AG09309 (cell line): ENCODE data around the gene DCHS1.
A peak's percentile ranks its signal among the peaks of the same experiment; 100 is the strongest.

Experiments
- DNase-seq: peaks from one replicate; pipeline ENCODE4 v3.0.0-alpha.2; 2010; ENCODE audit warnings: low read depth
- H3K4me3 ChIP-seq: 2 replicates; pipeline ENCODE4 v1.5.1; 2011; ENCODE audit warnings: mild to moderate bottlenecking, low read depth, low read length, moderate library complexity; ENCODE audit not compliant: control insufficient read depth
- TF ChIP-seq, protein P1 (sequence below): IDR thresholded peaks from 2 replicates; pipeline ENCODE4 v1.5.1; 2011; ENCODE audit warnings: mild to moderate bottlenecking, low read depth, low read length, inconsistent platforms; ENCODE audit not compliant: insufficient read depth, control insufficient read depth; ENCODE audit errors: missing control alignments

Gene DCHS1

DNA sequence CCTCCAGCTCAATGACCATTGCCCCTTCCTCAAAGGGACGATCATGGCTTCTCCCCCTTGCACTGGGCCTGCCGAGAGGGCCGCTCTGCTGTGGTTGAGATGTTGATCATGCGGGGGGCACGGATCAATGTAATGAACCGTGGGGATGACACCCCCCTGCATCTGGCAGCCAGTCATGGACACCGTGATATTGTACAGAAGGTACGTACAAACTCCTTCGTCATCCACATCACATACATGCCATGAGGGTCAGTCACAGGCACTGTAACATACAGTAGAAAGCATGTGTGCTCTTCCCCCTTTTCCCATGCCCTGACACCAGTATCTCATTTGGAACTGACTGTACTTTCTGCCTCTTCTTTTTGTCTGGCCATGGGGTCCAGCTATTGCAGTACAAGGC lies 47.6 kb downstream of the DCHS1 start:
- TF ChIP-seq, protein P1, sequence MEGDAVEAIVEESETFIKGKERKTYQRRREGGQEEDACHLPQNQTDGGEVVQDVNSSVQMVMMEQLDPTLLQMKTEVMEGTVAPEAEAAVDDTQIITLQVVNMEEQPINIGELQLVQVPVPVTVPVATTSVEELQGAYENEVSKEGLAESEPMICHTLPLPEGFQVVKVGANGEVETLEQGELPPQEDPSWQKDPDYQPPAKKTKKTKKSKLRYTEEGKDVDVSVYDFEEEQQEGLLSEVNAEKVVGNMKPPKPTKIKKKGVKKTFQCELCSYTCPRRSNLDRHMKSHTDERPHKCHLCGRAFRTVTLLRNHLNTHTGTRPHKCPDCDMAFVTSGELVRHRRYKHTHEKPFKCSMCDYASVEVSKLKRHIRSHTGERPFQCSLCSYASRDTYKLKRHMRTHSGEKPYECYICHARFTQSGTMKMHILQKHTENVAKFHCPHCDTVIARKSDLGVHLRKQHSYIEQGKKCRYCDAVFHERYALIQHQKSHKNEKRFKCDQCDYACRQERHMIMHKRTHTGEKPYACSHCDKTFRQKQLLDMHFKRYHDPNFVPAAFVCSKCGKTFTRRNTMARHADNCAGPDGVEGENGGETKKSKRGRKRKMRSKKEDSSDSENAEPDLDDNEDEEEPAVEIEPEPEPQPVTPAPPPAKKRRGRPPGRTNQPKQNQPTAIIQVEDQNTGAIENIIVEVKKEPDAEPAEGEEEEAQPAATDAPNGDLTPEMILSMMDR, result no peak
- H3K4me3 ChIP-seq, result no peak overlapping the region
- no peak for DNase-seq

DNA sequence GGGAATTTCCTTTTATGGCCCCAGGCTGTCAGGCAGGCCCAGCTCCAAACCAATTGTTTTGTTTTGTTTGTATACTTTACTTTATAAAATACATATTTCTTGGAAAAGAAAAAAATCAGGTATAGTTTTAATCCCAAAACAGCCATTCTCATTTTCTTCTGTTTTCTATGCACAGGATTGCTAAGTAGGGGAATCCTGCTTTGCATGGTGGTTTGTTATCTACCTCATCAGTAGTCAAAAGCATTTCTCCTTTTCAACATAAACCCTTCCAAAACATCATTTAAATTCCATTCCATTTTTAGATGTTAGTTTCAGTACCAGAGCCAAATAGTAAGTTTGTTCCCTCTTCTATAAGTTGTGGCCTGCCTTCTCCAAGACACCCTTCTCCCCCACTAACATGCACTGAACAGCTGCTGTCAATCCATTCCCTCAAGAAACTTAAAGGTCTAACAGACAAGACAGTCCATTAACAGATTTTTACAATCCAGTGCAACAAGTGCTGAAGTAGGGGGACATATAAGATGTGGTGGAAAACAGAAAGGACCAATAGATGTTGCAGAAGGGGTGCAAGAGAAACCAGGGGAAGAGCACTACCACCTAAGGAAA lies 48.3 kb downstream of the DCHS1 start:
- DNase-seq, result no peak
- TF ChIP-seq, protein P1, result no peak
- H3K4me3 ChIP-seq, result no peak overlapping the region

DNA sequence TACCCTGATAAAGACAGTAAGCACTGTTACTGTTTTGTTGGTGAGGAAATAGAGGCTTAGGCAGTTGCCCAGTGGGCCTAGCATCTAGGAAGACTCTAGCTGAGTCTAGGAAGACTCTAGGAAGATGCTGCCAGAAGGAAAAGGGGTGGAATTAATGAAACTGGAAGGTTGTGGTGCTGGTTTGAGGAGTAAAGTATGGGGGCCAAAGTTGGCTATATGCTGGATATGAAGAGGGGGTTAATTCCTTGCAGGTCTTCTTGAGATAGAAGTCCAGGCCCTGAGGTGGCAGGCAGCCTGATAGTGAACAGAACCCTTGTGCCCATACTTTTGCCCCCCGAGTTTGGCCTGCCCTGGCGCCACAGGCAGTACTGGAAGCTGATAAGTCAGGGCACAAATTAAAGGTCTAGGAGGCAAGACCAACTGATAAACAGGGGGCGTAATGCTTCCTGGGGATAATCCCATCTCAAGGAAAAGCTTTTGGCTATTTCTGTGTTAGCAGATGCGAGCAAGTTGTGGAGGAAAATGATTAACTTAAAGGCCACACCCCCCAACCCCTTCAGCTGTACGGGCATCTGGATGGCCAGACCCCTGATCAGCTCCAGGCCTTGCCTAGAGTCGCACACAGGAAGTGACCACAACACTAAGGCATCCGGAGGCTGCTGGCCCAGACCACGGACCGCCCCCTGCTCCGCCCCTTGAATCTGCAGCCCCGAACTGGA lies 49.0 kb downstream of the DCHS1 start:
- TF ChIP-seq, protein P1, result no peak
- peak; percentile 67 for DNase-seq
- peak overlapping the region; percentile 8; the same call in 1 of the 2 replicates for H3K4me3 ChIP-seq

DNA sequence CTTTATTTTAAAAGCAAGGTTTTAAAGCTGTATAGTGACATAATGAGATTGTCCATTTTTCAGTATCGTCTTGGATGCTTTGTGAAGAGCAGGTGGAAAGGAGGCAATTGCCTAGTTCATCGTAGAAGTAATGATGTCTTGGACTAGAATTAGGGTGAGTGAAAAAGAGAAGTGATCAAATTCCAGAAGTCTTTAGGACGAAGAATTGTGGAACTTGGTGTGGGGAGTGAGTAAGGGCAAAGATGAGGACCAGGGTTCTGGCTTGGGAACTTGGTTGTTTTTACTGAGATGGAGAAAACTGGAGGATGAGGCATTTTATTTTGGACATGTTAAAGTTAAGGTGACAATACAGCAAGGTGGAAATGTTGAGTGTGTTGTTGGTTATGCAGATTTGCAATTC lies 50.8 kb downstream of the DCHS1 start:
- TF ChIP-seq, protein P1, result no peak
- peak overlapping the region; percentile 88 for H3K4me3 ChIP-seq
- no peak for DNase-seq

DNA sequence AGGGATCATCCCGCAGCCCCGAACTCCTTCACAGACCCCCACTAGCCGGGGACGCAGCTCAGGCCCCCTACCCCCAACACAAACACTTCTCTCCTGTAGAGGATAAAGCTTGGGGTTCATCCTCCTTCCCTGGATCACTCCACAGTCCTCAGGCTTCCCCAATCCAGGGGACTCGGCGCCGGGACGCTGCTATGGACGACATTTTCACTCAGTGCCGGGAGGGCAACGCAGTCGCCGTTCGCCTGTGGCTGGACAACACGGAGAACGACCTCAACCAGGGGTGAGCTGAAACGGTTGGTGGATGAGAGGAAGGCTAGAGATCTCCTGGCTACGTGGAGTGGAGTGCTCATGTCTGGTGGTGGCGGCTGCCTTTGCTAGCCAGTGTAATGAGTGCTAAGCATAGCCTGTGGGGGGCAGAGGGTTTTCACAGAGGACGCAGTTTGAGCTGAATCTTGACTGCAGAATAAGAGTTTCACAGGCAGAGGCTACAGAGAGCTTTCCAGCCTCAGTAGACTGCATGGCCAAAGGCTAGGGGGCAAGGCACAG lies 51.5 kb downstream of the DCHS1 start:
- peak; percentile 28 for DNase-seq
- H3K4me3 ChIP-seq, result peak overlapping the region; percentile 88
- TF ChIP-seq, protein P1, result peak; percentile 32

DNA sequence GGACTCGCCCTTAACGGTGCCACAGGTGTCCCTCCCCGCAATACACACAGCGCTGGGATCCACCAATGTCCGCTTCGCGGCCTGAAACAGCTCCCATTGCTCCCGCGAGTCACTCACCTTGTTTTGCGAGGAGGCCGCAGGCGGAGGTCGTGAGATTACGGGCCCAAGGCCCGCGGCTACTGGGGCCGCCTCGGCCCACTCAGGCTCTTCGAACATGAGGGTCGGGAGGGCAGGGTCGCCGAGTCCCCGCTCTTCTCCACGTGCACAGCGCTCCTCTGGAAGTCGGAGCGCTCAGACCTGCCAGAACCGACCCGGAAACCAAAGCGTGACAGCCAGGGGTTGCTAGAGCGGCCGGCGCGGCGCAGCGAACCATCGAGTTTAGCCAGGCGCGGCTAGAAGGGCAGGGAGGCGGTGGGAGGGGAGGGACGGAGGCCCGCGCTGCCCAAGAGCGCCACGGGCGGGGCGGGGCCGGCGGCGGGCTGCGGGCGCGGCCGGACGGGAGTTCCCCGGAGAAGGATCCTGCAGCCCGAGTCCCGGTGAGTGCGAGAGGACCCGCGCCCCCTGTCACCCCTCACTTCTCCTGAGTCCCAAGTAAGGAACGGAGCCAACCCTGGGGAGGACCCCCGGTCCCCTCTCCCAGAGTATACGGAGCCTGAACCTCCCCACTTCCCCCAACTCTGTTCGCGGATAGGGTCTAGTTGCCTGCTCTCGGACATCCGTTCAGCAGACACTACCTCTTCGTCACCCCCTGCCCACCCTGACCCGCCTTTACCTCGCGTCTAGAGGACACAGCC lies 52.1 kb downstream of the DCHS1 start, which contains the start of the genes ILK and RRP8:
ILK (plus strand) TSS at position 488 of the 794 bp plus-strand sequence. CDS start 498 bp downstream, outside the sequence.
RRP8 (minus strand) TSS at position 330 of the 794 bp plus-strand sequence; CDS start at position 216, 114 bp downstream.
- H3K4me3 ChIP-seq, result peak within 1 kb of the TSS; percentile 88
- TF ChIP-seq, protein P1, result peak; percentile 29
- DNase-seq, result peak; percentile 34
